HUDEP-2 (cell line): ENCODE measurements around the gene TOB1.

ENCODE experiments used
- DNase-seq, 76 experiments: peaks; one replicate each; lab custom pipeline; 2025; ENCODE audit not compliant: unreplicated experiment in 76 of 76; lab: John Stamatoyannopoulos, UW

Gene TOB1

DNA sequence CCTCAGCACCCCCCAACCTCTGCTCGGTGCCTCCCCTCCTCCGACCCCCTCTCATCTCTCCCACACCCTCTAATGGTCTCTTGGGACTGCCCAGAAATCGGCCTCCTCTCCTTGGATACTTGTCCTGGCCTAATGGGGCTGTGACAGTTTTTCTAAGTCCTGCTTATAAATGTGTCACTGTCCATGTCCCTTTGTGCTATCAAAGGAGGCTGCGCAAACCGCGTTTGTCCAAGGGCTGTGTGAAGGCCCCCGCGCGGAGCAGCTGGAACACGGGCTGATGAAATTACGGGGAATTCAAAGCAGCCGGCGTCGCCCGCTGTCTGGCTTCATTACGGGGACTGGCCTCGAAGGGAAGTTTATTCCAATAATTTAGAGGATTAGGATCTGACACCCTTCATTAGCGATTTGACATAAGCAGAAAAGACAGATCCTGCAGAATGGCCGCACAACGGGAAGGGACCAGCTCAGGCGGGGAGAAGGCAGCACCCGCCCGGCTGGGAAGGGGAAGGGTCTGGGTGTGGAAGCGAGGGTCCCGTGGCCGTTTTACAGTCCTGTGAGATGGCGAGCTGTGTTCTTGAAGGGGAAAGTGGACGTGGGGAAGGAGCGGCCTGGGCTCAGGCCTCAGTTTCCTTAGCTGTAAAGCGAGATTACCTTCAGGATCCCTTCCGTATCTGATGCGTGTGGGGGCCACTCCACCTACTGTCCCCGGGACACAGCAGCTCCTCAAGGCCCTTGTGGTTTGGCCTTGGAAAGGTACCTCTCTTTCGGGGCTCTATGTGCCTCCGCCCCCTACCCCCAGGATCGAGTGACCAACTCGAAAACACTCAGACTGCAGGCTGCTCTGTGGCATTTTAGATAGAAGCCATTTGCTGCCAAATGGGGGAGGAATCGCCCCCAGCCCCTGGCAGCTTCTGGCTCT, 32.4 kb downstream of the TOB1 start:
- no peak for DNase-seq

DNA sequence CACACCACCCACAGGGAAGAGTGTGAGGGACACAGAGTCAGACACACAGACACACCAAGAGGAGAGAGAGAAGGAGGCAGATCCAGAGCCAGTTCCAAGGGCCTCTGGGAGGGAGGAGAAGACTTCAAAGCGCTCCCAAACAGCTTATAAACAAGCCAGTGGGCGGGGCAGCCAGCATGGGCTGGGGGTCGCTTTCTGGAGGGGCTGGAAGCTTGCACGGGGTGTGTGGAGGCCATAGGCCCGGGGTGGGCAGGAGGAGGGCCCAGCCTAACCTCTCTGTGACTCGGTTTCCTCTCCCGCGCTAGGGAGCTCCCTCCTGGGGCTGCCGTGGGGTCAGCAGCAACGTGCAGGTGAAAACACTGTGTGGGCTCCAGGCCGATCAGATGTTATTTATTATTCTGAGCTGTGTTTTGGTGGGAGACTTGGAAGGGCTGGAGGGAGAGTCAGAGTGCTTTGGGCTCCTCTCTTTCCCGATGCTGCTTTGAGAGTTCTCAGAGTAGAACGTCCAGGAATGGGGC, 33.2 kb downstream of the TOB1 start:
- no peak for DNase-seq

DNA sequence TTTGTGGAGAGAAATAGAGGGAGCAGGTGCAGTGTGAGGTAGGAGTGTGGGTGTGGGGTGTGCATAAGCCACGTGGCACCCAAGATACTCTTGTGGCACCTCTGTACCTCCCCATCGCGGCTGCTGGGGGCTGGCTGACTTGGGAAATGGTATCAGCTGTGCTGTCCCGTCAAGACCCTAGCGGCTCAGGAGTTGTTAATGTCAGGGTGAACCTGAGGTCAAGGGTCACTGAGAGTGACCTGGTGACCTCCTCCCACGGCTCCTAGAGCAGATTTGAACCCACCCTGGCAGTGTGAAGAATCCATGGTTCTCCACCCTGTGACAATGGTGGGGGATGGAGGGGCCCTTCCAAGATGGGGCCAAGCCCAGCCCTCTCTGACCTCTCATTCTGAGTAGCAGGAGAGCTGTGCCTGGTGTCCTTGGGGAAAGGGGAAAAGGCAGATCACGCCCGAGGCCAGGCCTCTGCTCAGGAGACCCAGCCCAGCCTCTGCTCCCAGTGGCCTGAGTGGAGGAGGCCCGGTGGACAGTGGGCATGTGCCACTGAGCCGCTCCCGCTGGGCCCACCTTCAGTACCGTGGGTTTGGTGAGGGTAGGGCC, 33.8 kb downstream of the TOB1 start:
- DNase-seq: no peak

DNA sequence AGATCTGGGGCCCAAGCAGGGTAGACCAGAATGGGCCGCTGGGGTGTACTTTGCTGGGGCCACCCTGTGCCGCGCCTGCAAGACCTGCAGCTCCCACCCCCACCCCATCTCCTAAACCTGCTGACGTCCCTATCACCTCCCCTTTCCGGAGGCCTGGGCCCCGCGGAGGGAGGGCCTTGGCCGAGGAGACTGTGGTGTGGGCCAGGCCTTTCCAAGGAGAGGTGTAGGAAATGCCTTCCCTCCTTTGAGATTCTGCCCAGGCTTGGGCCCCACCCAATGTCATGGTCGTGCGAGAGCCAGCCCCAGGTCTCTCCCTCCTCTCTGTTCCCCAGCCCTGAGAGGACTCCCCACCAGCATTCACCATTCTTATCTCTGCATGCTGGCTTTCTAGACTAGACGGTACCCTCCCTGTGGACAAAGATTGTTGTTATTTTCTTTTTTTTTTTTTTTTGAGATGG, 34.7 kb downstream of the TOB1 start:
- no peak for DNase-seq

DNA sequence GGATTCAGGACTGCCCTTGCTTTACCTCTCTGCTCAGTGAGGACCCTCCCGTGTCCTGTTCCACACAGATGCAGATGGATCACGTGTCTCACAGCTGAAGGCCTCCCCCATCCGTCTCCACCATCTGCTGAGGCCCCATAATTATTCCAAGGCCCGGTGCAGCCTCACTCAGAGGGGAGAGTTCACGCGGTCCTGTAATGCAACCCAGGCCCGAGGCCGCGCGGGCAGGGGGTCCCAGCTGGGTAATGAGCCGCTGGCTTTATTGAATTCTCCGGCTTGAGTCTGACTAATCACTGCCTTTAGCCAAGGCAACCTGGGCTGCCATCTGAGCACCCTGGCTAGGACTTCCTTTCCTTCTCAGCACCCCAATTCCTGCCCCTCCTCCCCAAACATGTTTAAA, 35.2 kb downstream of the TOB1 start:
- DNase-seq: no peak

DNA sequence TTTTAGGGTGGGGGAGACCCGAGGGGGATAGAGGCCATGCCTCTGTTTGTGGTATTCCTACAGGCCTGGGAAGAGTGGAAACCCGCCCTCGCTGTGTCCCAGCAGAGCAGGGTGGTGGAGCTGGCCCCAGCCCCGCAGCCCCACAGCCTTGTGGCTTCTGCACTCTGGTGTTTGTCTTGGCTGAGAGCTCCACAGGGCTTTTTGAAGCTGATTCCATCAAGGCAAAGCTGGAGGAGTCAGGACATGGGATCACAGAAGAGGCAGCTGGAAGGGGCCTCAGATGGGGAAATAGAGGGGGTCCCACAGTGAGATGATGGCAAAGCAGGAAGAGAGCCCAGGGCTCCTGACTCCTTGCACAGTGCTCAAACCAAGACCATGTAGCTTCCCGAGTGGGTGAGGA, 35.8 kb downstream of the TOB1 start:
- DNase-seq: no peak

DNA sequence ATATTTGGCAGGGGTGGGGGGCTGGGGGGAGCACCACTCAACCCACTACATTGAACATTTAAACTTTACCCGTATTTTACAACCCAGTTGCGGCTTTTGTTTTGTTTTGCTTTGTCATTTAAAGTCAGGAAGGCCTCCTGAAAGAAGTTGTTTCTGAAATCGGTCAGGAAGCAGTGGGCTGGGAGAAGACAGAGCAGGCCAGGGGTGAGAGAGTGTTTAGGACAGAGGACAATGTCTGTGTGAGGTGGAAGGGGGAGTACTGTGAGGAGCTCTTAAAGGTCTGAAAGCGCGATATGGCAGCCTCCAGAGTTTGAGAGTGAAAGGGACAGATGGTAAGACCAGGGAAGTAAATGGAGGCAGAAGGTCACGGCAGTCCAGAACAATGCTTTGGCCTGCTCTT, 36.8 kb downstream of the TOB1 start:
- DNase-seq: no peak

DNA sequence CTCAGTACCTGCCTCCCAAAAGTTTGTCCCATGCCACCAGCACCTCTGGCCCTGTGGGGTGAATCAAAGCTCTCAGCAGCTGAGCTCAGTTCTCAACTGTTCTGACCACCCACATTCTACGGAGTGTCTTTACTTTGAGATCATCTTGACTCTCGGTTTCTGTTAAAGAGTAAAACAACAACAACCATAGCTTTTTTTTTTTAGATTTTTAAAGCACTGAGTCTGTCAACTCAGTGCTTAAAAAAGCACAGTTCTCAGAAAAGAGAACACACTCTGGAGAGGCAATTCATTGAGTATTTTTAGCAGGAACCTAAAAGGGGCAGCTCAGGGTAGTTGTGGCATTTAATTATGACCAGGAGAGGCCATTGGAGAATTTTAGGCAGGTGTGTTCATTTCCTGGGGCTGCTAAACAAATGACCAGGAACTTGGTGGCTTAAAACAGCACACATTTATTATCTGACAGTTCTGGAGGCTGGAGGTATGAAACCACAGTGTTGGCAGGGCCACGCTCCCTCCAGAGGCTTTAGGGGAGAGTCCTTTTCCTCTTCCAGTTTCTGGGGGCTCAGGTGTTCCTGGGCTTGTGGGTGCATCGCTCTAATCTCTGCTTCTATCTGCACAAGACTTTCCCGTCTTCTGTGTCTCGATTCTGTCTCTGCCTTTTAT, 37.5 kb downstream of the TOB1 start:
- DNase-seq: no peak

DNA sequence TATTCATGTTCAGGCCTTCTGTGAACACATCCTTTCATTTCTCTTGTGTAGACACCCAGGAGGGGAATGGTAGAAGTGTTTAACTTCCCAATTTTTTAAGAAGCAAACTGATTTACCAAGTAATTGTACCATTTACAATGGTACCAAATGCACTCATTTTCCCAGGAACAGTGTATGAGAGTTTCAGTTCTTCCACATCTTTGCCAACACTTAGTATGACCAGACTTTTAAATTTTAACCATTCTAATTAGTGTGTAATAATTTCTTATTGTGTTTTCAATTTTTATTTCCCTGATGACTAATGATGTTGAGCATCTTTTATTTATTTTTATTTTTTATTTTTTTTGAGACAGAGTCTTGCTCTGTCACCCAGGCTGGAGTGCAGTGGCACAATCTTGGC, 41.0 kb downstream of the TOB1 start:
- DNase-seq: no peak

DNA sequence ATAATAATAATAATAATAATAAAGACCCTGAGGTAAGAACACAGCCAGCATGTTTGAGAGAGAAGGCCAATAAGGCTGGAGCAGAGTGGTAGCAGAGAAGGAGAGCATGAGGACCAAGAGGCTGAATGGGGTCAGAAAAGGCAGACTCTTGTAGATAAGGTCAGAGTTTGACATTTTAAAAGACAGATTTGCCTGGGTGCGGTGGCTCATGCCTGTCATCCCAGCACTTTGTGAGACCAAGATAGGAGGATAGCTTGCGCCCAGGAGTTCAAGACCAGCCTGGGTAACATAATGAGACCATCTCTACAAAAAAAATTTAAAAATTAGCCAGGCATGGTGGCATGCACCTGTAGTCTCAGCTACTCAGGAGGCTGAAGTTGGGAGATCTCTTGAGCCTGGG, 41.7 kb downstream of the TOB1 start:
- DNase-seq: no peak

DNA sequence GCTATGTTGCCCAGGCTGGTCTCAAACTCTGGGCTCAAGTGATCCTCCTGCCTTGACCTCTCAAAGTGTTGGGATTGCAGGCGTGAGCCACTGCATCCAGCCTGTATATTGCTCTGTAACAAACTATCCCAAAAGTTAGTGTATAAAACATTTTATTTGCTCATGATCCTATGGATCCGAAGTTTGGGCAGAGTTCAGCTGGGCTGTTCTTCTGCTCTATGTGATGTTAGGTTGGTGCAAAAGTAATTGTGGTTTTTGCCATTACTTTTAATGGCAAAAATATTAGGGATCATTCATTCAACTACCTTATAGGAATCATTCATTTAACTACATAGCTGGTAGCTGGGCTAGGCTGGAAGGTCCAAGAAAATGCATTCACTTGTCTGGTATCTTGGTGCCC, 43.6 kb downstream of the TOB1 start:
- no peak for DNase-seq

DNA sequence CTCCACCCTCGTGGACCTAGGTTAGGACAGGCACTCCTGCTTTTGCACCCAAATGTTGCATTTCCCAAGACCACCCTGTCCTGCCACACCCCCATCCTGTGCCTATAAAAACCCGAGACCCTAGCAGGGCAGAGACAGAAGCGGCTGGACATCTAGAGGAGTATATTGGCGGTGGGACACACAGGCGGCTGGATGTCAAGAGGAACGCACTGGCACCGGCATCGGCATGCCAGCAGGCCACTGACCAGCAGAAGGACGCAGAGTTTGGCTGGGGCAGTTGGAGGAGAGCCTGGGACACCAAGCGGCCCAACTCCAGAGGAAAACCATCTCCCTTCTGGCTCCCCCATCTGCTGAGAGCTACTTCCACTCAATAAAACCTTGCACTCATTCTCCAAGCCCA, 45.5 kb downstream of the TOB1 start:
- DNase-seq: no peak

DNA sequence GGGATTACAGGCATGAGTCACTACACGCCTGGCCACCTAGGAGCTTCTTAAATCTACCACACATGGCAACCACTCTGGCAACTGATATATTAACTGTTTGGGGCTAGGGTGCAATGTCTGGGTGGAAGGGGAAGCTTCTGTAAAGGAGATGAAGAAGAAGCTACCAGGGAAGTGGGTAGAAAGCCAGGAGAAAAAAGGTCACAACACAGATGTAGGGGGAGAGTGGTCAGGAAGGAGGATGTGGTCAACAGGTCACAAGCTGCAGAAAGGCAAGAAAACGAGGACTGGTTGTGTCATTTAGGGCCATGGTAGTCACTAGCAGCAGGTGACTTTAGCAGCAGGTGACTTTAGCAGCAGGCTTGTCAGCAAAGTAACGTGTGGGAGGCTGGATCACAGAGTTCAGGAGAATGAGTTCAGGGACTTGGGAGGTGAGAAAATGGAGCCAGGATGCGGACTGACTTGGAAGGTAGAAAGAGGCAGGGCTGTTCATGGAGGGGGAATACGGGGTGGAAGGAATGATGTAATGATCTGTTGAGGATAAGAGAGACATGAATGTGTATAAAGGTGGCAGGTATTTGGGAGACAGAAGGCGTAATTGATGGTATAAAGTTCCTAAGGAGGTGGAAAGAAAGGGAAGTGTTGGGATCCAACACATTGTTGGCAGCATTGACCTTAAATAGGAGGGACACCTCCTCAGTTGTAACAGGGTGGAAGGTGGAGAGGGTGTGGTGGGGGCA, 47.1 kb downstream of the TOB1 start:
- DNase-seq: no peak

DNA sequence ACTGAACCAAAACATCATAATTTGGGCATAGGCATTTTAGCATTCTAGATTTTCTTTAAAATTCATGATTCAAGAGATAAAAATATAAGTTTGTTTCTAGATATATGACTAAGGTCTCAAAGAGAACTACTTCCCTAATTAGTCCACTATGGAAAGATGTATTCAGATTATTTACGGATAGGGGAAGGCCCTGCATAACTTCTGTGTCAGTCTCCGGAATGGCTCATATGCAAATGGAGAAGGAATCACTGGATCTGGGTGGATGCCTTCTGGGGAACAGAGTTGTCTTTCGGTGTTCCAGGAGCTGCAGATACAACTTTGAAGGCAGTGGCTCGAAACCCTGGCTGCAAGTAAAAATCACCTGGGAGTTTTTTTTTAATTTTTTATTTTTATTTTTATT, 47.9 kb downstream of the TOB1 start:
- no peak for DNase-seq

DNA sequence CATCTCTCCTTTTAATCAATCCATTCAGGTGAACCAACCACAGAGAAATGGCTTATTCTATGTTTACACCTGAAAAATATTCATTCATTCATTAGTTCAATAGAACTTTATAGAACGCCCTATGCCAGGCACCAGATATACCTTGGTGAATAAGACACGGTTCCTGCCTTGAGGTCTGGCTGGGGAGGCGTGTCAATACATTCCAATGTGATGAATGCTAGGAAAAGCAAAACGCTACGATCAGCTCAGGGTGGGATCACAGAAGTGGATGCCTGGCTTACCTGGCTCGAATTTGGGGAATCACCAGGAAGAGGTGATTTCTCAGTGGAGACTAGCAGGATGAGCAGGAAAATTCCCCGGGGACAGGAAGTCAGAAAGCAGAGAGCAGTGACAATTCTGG, 48.3 kb downstream of the TOB1 start:
- DNase-seq: no peak

DNA sequence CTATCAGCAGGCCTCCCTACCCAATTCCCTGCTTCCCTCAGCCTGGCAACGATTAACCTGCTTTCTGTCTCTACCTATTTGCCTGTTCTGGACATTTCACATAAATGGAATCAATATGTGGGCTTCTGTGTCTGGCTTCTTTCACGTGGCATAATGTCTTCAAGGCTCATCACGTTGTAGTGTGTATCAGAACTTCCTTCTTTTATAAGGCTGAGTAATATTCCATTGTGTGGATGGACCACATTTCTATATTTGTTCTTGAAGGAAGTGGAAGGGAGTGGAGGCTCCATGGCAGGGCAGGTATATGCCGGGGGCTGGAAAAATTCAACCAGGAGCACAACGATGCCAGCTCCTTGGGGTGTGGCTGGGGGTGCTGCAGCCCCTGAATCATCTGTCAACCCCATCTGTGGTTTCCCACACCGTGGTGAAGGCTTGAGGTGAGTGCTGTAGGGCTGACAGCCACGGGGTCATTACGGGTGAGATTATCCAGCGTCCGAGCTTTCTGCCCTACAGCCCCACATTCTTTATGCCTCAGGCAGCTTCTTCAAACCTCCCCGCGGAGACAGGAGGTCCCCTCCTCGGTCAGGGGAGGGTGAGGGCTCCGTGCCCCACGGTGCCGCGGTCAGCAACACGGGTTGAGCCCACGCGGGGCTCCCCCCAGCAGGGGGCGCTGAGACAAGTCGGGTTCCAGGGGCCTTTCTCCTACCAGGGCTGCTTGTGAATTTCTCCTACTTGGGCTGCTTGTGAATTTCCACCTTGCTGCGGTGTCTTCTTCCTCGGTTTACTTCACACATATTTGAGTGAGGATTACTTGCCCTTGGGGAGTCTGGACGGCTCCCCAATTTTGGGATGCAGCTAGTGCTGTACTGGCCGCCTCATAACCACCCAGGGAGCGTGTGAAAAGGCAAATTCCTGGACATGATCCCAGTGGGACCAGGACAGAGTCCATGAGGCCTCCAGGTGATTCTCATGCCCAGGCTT, 49.1 kb downstream of the TOB1 start:
- DNase-seq: peak in 28 of 76 experiments; percentile 4 to 37 (median 15)

DNA sequence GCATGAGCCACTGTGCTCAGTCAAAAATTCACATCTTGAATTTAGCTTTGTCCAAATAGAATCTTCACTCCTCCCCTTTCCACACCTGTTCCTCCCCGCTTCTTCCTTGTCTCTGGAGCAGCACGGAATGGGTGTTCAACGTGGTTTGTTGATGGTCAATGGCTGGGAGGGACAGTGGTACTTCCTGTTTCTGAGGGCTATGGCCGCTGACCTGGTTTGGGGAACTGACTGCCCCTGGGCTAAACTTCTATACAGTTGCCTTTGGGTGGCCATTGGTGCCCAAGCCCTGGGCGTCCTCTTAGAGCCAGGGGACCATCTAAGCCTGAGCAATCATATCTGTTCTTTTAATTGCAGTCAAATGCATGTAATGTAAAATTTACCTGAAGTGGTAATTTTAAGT, 49.9 kb downstream of the TOB1 start:
- no peak for DNase-seq

DNA sequence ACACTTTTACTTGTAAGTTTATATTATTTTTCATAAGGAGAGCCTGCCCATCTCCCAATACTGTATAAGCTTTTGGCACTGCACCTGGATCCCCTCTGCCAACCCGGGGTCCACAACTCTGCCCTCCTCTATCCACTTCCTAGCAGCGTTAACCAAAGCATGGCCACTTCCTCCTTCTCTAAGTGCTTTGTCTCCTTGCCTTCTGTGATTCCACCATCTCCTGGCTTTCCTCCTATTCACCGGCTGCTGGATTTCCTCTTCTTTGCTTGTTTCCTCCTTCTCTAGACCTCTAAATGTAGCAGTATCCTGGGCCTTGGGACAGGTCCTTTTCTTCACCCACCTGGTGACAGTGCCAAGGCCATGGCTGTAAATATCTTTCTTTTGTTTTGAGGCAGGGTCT, 50.8 kb downstream of the TOB1 start:
- DNase-seq: no peak

DNA sequence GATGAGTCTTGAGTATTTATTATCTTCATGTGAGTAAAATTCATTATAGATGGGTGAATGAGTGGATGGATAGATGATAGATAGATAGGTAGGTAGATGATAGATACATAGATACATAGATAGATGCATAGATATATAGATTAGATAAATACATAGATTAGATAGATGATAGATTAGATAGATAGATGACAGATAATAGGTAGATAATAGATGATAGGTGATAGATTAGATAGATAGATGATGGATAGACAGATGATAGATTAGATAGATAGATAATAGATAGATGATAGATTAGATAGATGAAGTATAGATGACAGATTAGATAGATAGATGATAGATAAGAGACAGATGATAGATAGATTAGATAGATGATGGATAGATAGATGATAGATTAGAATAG, 52.6 kb downstream of the TOB1 start:
- no peak for DNase-seq
